Measurements from ENCODE around the gene ACTBL2.

DNA sequence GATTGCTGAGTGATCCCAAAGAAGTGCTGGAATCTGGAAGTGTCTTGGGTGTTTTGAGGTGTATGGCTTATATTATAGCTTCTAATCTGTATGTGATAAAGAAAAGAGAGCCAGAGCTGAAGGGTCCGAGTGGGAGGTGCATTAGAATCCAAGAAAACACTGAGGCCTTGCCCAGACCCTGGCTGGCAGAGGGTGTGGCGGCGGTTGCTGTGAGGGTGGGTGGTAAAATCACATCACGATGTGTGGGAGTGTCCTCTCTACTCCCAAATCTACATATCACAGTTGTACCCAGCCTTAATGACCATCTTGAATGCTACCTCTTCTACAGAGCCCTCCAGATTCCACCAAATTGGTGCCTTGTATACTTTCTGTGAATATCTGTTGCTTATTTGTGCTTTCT is 28.9 kb downstream of the ACTBL2 start:
- TF ChIP-seq, protein P1, sequence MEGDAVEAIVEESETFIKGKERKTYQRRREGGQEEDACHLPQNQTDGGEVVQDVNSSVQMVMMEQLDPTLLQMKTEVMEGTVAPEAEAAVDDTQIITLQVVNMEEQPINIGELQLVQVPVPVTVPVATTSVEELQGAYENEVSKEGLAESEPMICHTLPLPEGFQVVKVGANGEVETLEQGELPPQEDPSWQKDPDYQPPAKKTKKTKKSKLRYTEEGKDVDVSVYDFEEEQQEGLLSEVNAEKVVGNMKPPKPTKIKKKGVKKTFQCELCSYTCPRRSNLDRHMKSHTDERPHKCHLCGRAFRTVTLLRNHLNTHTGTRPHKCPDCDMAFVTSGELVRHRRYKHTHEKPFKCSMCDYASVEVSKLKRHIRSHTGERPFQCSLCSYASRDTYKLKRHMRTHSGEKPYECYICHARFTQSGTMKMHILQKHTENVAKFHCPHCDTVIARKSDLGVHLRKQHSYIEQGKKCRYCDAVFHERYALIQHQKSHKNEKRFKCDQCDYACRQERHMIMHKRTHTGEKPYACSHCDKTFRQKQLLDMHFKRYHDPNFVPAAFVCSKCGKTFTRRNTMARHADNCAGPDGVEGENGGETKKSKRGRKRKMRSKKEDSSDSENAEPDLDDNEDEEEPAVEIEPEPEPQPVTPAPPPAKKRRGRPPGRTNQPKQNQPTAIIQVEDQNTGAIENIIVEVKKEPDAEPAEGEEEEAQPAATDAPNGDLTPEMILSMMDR (IDR thresholded peaks at IDR 0.05) = no peak
- no peak for TF ChIP-seq POLR2A (IDR thresholded peaks at IDR 0.05)

Data from thyroid gland (tissue), 4 donors.